HepG2 (cell line): ENCODE data around the gene SLC6A8. TPM values are rescaled to one million over a fixed set of nuclear protein-coding genes. Genes with fewer than 3 reads are reported as not detected.
A peak's percentile ranks its signal among the peaks of the same experiment; 100 is the strongest.

Experiments used
- KDM5A ChIP-seq: fragments of 200-600 bp; sonication (generic); IDR thresholded peaks from 2 replicates; pipeline ENCODE4 v1.7.0; 2018; ENCODE audit warnings: antibody characterized with exemption, mild to moderate bottlenecking, low read length, borderline replicate concordance
- SAP130 ChIP-seq: IDR thresholded peaks from 2 replicates; pipeline ENCODE4 v1.6.1; 2016; ENCODE audit warnings: low read depth
- SOX6 ChIP-seq, 2 experiments: fragments of 450-650 bp in 1 of 2; sonication (generic) in 1 of 2; formaldehyde crosslinking in 1 of 2; IDR thresholded peaks; 2 replicates each; pipeline versions ENCODE4 v1.4.0 to v1.6.1; 2017 to 2020; ENCODE audit warnings: antibody characterized with exemption in 1 of 2, mild to moderate bottlenecking in 1 of 2, missing genetic modification reagents in 1 of 2
- ZFP36 ChIP-seq: fragments of 150-350 bp; IDR thresholded peaks from 2 replicates; pipeline ENCODE4 v1.6.1; 2018; ENCODE audit warnings: borderline replicate concordance, low read length, low read depth; ENCODE audit not compliant: partially characterized antibody
- polyA plus RNA-seq, 8 experiments: library from polyadenylated mRNA; depleted of rRNA in 3 of 8; stranded (reverse) in 7 of 8; unstranded in 1 of 8; fragments of >200 nt; fragmentation: Illumina TruSeq in 4 of 8; extraction: Trizol in 4 of 8; gene quantifications; 2 replicates each; pipeline versions ENCODE4 v1.2.1 to v1.2.3, GENCODE V29; 2011 to 2016; ENCODE audit warnings: low read depth in 4 of 8, missing spikeins in 1 of 8, mixed read lengths in 1 of 8; ENCODE audit not compliant: insufficient read depth in 1 of 8
- total RNA-seq, 5 experiments: library from RNA; depleted of rRNA; stranded (reverse); fragments of >200 nt; fragmentation: Illumina TruSeq; extraction: Trizol; gene quantifications; 2 replicates each; pipeline ENCODE4 v1.2.3, GENCODE V29; 2016; ENCODE audit warnings: low read depth in 1 of 5
- TF ChIP-seq, protein P1 (sequence below): IDR thresholded peaks from 2 replicates; pipeline ENCODE4 v1.4.0; 2020; ENCODE audit warnings: mild to moderate bottlenecking, missing genetic modification reagents
- TF ChIP-seq, protein P2 (sequence below): sonication (generic); formaldehyde crosslinking; IDR thresholded peaks from 2 replicates; pipeline ENCODE4 v1.5.0; 2020; ENCODE audit warnings: mild to moderate bottlenecking, missing genetic modification reagents

SLC6A8 gene
- total and polyA plus RNA-seq, 2 of the 13 experiments (the other 11 are each of a cell fraction or from before 2014, with no cell fraction given): 13.9 to 176 TPM

GRCh38 chrX:153731117-153731844 is 43.6 kb downstream of the SLC6A8 start (continued):
- TF ChIP-seq, protein P1, sequence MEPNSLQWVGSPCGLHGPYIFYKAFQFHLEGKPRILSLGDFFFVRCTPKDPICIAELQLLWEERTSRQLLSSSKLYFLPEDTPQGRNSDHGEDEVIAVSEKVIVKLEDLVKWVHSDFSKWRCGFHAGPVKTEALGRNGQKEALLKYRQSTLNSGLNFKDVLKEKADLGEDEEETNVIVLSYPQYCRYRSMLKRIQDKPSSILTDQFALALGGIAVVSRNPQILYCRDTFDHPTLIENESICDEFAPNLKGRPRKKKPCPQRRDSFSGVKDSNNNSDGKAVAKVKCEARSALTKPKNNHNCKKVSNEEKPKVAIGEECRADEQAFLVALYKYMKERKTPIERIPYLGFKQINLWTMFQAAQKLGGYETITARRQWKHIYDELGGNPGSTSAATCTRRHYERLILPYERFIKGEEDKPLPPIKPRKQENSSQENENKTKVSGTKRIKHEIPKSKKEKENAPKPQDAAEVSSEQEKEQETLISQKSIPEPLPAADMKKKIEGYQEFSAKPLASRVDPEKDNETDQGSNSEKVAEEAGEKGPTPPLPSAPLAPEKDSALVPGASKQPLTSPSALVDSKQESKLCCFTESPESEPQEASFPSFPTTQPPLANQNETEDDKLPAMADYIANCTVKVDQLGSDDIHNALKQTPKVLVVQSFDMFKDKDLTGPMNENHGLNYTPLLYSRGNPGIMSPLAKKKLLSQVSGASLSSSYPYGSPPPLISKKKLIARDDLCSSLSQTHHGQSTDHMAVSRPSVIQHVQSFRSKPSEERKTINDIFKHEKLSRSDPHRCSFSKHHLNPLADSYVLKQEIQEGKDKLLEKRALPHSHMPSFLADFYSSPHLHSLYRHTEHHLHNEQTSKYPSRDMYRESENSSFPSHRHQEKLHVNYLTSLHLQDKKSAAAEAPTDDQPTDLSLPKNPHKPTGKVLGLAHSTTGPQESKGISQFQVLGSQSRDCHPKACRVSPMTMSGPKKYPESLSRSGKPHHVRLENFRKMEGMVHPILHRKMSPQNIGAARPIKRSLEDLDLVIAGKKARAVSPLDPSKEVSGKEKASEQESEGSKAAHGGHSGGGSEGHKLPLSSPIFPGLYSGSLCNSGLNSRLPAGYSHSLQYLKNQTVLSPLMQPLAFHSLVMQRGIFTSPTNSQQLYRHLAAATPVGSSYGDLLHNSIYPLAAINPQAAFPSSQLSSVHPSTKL (CRISPR knock-in tag): 0 out of 2 replicates have a peak, but pooled peaks have one; percentile 45
- no peak for TF ChIP-seq KDM5A
- TF ChIP-seq SAP130: peak; percentile 51
- no peak for TF ChIP-seq ZFP36
- TF ChIP-seq, protein P2, sequence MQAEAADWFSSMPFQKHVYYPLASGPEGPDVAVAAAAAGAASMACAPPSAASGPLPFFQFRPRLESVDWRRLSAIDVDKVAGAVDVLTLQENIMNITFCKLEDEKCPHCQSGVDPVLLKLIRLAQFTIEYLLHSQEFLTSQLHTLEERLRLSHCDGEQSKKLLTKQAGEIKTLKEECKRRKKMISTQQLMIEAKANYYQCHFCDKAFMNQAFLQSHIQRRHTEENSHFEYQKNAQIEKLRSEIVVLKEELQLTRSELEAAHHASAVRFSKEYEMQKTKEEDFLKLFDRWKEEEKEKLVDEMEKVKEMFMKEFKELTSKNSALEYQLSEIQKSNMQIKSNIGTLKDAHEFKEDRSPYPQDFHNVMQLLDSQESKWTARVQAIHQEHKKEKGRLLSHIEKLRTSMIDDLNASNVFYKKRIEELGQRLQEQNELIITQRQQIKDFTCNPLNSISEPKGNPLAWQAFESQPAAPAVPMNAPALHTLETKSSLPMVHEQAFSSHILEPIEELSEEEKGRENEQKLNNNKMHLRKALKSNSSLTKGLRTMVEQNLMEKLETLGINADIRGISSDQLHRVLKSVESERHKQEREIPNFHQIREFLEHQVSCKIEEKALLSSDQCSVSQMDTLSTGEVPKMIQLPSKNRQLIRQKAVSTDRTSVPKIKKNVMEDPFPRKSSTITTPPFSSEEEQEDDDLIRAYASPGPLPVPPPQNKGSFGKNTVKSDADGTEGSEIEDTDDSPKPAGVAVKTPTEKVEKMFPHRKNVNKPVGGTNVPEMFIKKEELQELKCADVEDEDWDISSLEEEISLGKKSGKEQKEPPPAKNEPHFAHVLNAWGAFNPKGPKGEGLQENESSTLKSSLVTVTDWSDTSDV (CRISPR knock-in tag): no peak
- no peak for TF ChIP-seq SOX6 (IDR thresholded peaks at IDR 0.05)
- peak; percentile 88 for TF ChIP-seq SOX6 (CRISPR knock-in tag; IDR thresholded peaks at IDR 0.05)
- TF ChIP-seq, all 625 proteins: peak for 10
